ENCODE measurements around the gene ARHGAP12.

ARHGAP12 gene

GRCh38 chr10:31936933-31937332 is 8.3 kb upstream of the ARHGAP12 start:
- Histone ChIP-seq H3K36me3 (no peaks in the 10 kb centered on the region), H3K27ac (no peak overlapping the region), H3K9me3 (ENCODE audit: severe bottlenecking) (no peaks in the 10 kb centered on the region), H3K27me3 (ENCODE audit: insufficient read depth, low read depth, severe bottlenecking) (no peaks in the 10 kb centered on the region), H3K4me3 (ENCODE audit: low read depth, low read length) (no peak overlapping the region)
- no peak for TF ChIP-seq CTCF (IDR thresholded peaks at IDR 0.05; ENCODE audit: low read depth, low read length)
- DNase-seq = no peak

- Histone ChIP-seq H3K4me3 (ENCODE audit: low read depth, low read length) (no peak overlapping the region), H3K36me3 (no peaks in the 10 kb centered on the region)
- TF ChIP-seq CTCF (IDR thresholded peaks at IDR 0.05; ENCODE audit: low read depth, low read length) = no peak
Observed at GRCh38 chr10:31936086-31936485, 7.5 kb upstream of the ARHGAP12 start.

GRCh38 chr10:31935678-31936077 is 7.0 kb upstream of the ARHGAP12 start:
- no peaks in the 10 kb centered on the region for H3K36me3 ChIP-seq
- H3K4me3 ChIP-seq (ENCODE audit: low read depth, low read length) = no peak overlapping the region
- TF ChIP-seq CTCF (IDR thresholded peaks at IDR 0.05; ENCODE audit: low read depth, low read length) = no peak
- no peak for DNase-seq
- H3K9me3 ChIP-seq (ENCODE audit: severe bottlenecking) = no peaks in the 10 kb centered on the region
- H3K27me3 ChIP-seq (ENCODE audit: insufficient read depth, low read depth, severe bottlenecking) = no peaks in the 10 kb centered on the region
- no peak overlapping the region for H3K27ac ChIP-seq

More at GRCh38 chr10:31936086-31936485, 7.5 kb upstream of the ARHGAP12 start:
- Histone ChIP-seq H3K27ac (no peak overlapping the region), H3K9me3 (ENCODE audit: severe bottlenecking) (no peaks in the 10 kb centered on the region), H3K27me3 (ENCODE audit: insufficient read depth, low read depth, severe bottlenecking) (no peaks in the 10 kb centered on the region)
- DNase-seq = no peak

- Histone ChIP-seq H3K27me3 (ENCODE audit: insufficient read depth, low read depth, severe bottlenecking) (no peaks in the 10 kb centered on the region), H3K4me3 (ENCODE audit: low read depth, low read length) (no peak overlapping the region), H3K9me3 (ENCODE audit: severe bottlenecking) (no peaks in the 10 kb centered on the region), H3K27ac (no peak overlapping the region), H3K36me3 (no peaks in the 10 kb centered on the region)
- DNase-seq = no peak
- no peak for TF ChIP-seq CTCF (IDR thresholded peaks at IDR 0.05; ENCODE audit: low read depth, low read length)
Observed at GRCh38 chr10:31932838-31933237, 4.2 kb upstream of the ARHGAP12 start.

- H3K4me3 ChIP-seq (ENCODE audit: low read depth, low read length) = peak overlapping the region; percentile 60
- TF ChIP-seq CTCF (IDR thresholded peaks at IDR 0.05; ENCODE audit: low read depth, low read length) = no peak
- no peak overlapping the region for H3K27ac ChIP-seq
- H3K36me3 ChIP-seq = no peaks in the 10 kb centered on the region
- no peak for DNase-seq
- H3K9me3 ChIP-seq (ENCODE audit: severe bottlenecking) = no peaks in the 10 kb centered on the region
- H3K27me3 ChIP-seq (ENCODE audit: insufficient read depth, low read depth, severe bottlenecking) = no peaks in the 10 kb centered on the region
Observed at GRCh38 chr10:31930856-31931255, 2.2 kb upstream of the ARHGAP12 start.

GRCh38 chr10:31930023-31930751 is 1.6 kb upstream of the ARHGAP12 start:
- Histone ChIP-seq H3K4me3 (ENCODE audit: low read depth, low read length) (peak overlapping the region; percentile 60), H3K36me3 (no peaks in the 10 kb centered on the region), H3K27ac (no peak overlapping the region), H3K9me3 (ENCODE audit: severe bottlenecking) (no peaks in the 10 kb centered on the region), H3K27me3 (ENCODE audit: insufficient read depth, low read depth, severe bottlenecking) (no peaks in the 10 kb centered on the region)
- peak; percentile 21 for DNase-seq
- no peak for TF ChIP-seq CTCF (IDR thresholded peaks at IDR 0.05; ENCODE audit: low read depth, low read length)
